Activated B cell treated with CpG ODN at 0.5 μM for 24 hours (primary cell): Measurements from ENCODE around the gene GAS6. TPM values are rescaled to one million over a fixed set of nuclear protein-coding genes. Genes with fewer than 3 reads are reported as not detected.
"Not testable (repeated sequence)": the region's sequence is repeated elsewhere in the genome, so short reads cannot be mapped to it uniquely, and the experiment has no call there.

Experiments used
- ATAC-seq: fragments of 200-7000 bp; cut with Tn5 transposase; one replicate; pipeline ENCODE4 v1.10.0; 2021; ENCODE audit warnings: low read depth, mild to moderate bottlenecking, moderate library complexity
- CTCF ChIA-PET: fragments of 350-600 bp; sonication (Branson Sonifier 250); formaldehyde crosslinking; loops from one replicate; lab custom pipeline; 2021; ENCODE audit warnings: antibody characterized with exemption; lab: Charles Lee
- POLR2A ChIA-PET: fragments of 350-600 bp; sonication (Branson Sonifier 250); formaldehyde crosslinking; loops from one replicate; lab custom pipeline; 2021; ENCODE audit warnings: antibody characterized with exemption; lab: Charles Lee
- DNase-seq: peaks from one replicate; pipeline ENCODE4 v3.0.0; 2022
- H3K27ac Mint-ChIP-seq: one replicate; pipeline ENCODE4 v1.8.0; 2020; ENCODE audit warnings: mixed read lengths
- H3K27me3 Mint-ChIP-seq: one replicate; pipeline ENCODE4 v1.8.0; 2021; ENCODE audit warnings: mixed read lengths
- H3K36me3 Mint-ChIP-seq: one replicate; pipeline ENCODE4 v1.8.0; 2021; ENCODE audit warnings: low read depth, mixed read lengths
- H3K4me1 Mint-ChIP-seq: one replicate; pipeline ENCODE4 v1.8.0; 2021; ENCODE audit warnings: mixed read lengths
- H3K4me3 Mint-ChIP-seq: one replicate; pipeline ENCODE4 v1.8.0; 2020; ENCODE audit warnings: mild to moderate bottlenecking, mixed read lengths
- H3K9me3 Mint-ChIP-seq: one replicate; pipeline ENCODE4 v1.8.0; 2020; ENCODE audit warnings: mixed read lengths
- CTCF ChIP-seq: fragments of 200-600 bp; IDR thresholded peaks from one replicate; pipeline ENCODE4 v1.8.0; 2022; ENCODE audit warnings: antibody characterized with exemption, mild to moderate bottlenecking
- intact Hi-C: fragments of 100-400 bp; cut with micrococcal nuclease; formaldehyde crosslinking; loops from one replicate; pipeline ENCODE4 v1.15.1; 2024
- total RNA-seq: library from RNA; stranded (reverse); gene quantifications from 2 replicates; pipeline ENCODE4 v1.2.3, GENCODE V29; 2022

GAS6 gene
- total RNA-seq, 1 donor from 2014 or later = 1.4 TPM

- ChIA-PET POLR2A (no interaction called here), CTCF (no interaction called here)
- H3K36me3 Mint-ChIP-seq = no peaks in the 10 kb centered on the region
- H3K9me3 Mint-ChIP-seq = no peaks in the 10 kb centered on the region
- intact Hi-C loops = no loop called here
- no peaks in the 10 kb centered on the region for H3K4me1 Mint-ChIP-seq
- ATAC-seq = no peak
- H3K4me3 Mint-ChIP-seq = no peak overlapping the region
- no peak for DNase-seq
- H3K27me3 Mint-ChIP-seq = no peaks in the 10 kb centered on the region
- no peak for TF ChIP-seq CTCF
- no peak overlapping the region for H3K27ac Mint-ChIP-seq
Measured at GRCh38 chr13:113796211-113796963, 67.5 kb downstream of the GAS6 start.

- H3K27me3 Mint-ChIP-seq, CTCF ChIA-PET, H3K27ac Mint-ChIP-seq, intact Hi-C loops, H3K4me3 Mint-ChIP-seq, ATAC-seq, H3K36me3 Mint-ChIP-seq, POLR2A ChIA-PET, H3K4me1 Mint-ChIP-seq, H3K9me3 Mint-ChIP-seq, DNase-seq: not testable (repeated sequence)
Measured at GRCh38 chr13:113795362-113795761, 68.5 kb downstream of the GAS6 start.

GRCh38 chr13:113794764-113795173, 69.1 kb downstream of the GAS6 start:
- TF ChIP-seq CTCF = no peak
- ATAC-seq (no peak), DNase-seq (no peak)
- H3K4me1 Mint-ChIP-seq = no peaks in the 10 kb centered on the region
- no peak overlapping the region for H3K27ac Mint-ChIP-seq
- H3K9me3 Mint-ChIP-seq = no peaks in the 10 kb centered on the region
- no peaks in the 10 kb centered on the region for H3K36me3 Mint-ChIP-seq
- CTCF ChIA-PET = no interaction called here
- intact Hi-C loops = no loop called here
- no peaks in the 10 kb centered on the region for H3K27me3 Mint-ChIP-seq
- POLR2A ChIA-PET = no interaction called here
- H3K4me3 Mint-ChIP-seq = no peak overlapping the region

GRCh38 chr13:113794086-113794485, 69.8 kb downstream of the GAS6 start:
- CTCF ChIA-PET = no interaction called here
- intact Hi-C loops = no loop called here
- DNase-seq (no peak), ATAC-seq (no peak)
- Mint-ChIP-seq H3K9me3 (no peaks in the 10 kb centered on the region), H3K27me3 (no peaks in the 10 kb centered on the region), H3K4me3 (no peak overlapping the region), H3K4me1 (no peaks in the 10 kb centered on the region), H3K36me3 (no peaks in the 10 kb centered on the region), H3K27ac (no peak overlapping the region)
- POLR2A ChIA-PET = no interaction called here
- TF ChIP-seq CTCF = no peak

- no peak for TF ChIP-seq CTCF
- no peaks in the 10 kb centered on the region for H3K27me3 Mint-ChIP-seq
- no peak overlapping the region for H3K4me3 Mint-ChIP-seq
- no peaks in the 10 kb centered on the region for H3K4me1 Mint-ChIP-seq
- no peak for ATAC-seq
- ChIA-PET POLR2A (no interaction called here), CTCF (no interaction called here)
- H3K27ac Mint-ChIP-seq = no peak overlapping the region
- DNase-seq = no peak
- H3K36me3 Mint-ChIP-seq = no peaks in the 10 kb centered on the region
- H3K9me3 Mint-ChIP-seq = no peaks in the 10 kb centered on the region
- intact Hi-C loops = no loop called here
Measured at GRCh38 chr13:113793718-113794085, 70.2 kb downstream of the GAS6 start.
